Astrocyte of the cerebellum (primary cell): ENCODE data around the gene VCL.

Source experiments
- DNase-seq: peaks from one replicate; pipeline ENCODE4 v3.0.0-alpha.2; 2011; ENCODE audit warnings: low read depth
- H3K4me3 ChIP-seq: 2 replicates; pipeline ENCODE4 v1.5.1; 2011; ENCODE audit warnings: mild to moderate bottlenecking, low read depth, low read length, moderate library complexity
- CTCF ChIP-seq: IDR thresholded peaks from 2 replicates; pipeline ENCODE4 v1.5.1; 2012; ENCODE audit warnings: low read length, low read depth, moderate library complexity, mild to moderate bottlenecking; ENCODE audit errors: missing control alignments
- in situ Hi-C: cut with HindIII; loops from 2 replicates; pipeline ENCODE4 v1.10.0; 2017; ENCODE audit warnings: low sequenced_read_pairs

The VCL gene

GRCh38 chr10:74018241-74018640, 20.3 kb downstream of the VCL start:
- no peak for DNase-seq
- in situ Hi-C loops: no loop called here
- no peak overlapping the region for H3K4me3 ChIP-seq
- TF ChIP-seq CTCF: no peak

- no peak for TF ChIP-seq CTCF
- no peak overlapping the region for H3K4me3 ChIP-seq
- in situ Hi-C loops: no loop called here
- no peak for DNase-seq
These were observed 23.5 kb downstream of the VCL start for GRCh38 chr10:74021248-74022055.

GRCh38 chr10:74022926-74023629, 25.2 kb downstream of the VCL start:
- DNase-seq: no peak
- no peak for TF ChIP-seq CTCF
- in situ Hi-C loops: no loop called here
- H3K4me3 ChIP-seq: no peak overlapping the region

GRCh38 chr10:74024600-74024999, 26.7 kb downstream of the VCL start:
- no peak overlapping the region for H3K4me3 ChIP-seq
- no peak for TF ChIP-seq CTCF
- in situ Hi-C loops: no loop called here
- DNase-seq: no peak

DNA sequence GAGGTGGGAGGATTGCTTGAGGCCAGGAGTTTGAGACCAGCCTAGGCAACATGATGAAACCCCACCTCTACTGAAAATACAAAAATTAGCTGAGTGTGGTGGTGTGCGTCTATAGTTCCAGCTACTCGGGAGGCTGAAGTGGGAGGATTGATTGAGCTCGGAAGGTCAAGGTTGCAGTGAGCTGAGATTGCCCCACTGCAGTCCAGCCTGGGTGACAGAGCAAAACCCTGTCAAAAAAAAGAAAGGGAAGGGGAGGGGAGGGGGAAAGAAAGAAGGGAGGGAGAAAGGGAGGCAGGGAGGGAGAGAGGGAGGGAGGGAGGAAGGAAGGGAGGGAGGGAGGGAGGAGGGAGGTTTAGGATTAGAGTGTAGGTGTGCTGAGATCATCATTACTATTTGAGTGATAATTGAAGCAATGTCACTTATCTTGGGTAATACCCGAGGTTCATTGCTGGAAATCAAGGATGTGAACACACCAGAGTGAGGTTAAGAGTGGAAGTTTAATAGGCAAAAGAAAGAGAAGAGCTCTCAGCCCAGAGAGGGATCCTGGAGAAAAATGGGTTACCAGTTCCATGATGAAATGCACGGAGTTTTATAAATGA, 27.6 kb downstream of the VCL start:
- DNase-seq: no peak
- no peak for TF ChIP-seq CTCF
- no peak overlapping the region for H3K4me3 ChIP-seq
- in situ Hi-C loops: no loop called here

GRCh38 chr10:74026428-74027015, 28.6 kb downstream of the VCL start:
- in situ Hi-C loops: no loop called here

More at GRCh38 chr10:74026428-74027015, 28.6 kb downstream of the VCL start:
- DNase-seq: no peak
- H3K4me3 ChIP-seq: no peak overlapping the region
- TF ChIP-seq CTCF: no peak
